Upper lobe of left lung (tissue), 4 donors: Measurements from ENCODE around the gene HIF3A.

Experiments used
- EP300 ChIP-seq, 4 donors: sonication (generic); formaldehyde crosslinking; IDR thresholded peaks; one replicate each; pipeline ENCODE4 v1.5.1; 2017; ENCODE audit warnings: antibody characterized with exemption in 4 of 4, control low read depth in 2 of 4
- POLR2A ChIP-seq, 4 donors: fragments of 450-650 bp; IDR thresholded peaks; one replicate each; pipeline ENCODE4 v1.5.1; 2016 to 2017; ENCODE audit warnings: antibody characterized with exemption in 4 of 4, mild to moderate bottlenecking in 2 of 4
- POLR2AphosphoS5 ChIP-seq, 2 donors: sonication (generic); formaldehyde crosslinking; IDR thresholded peaks; one replicate each; pipeline ENCODE4 v1.5.1; 2017; ENCODE audit warnings: antibody characterized with exemption in 2 of 2
- TF ChIP-seq, protein P1 (sequence below), 6 experiments: fragments of 450-650 bp in 4 of 6; fragments of 200-600 bp in 2 of 6; sonication (generic) in 2 of 6; IDR thresholded peaks; one replicate each; pipeline ENCODE4 v1.5.1; 2016 to 2019; ENCODE audit warnings: antibody characterized with exemption in 6 of 6

DNA sequence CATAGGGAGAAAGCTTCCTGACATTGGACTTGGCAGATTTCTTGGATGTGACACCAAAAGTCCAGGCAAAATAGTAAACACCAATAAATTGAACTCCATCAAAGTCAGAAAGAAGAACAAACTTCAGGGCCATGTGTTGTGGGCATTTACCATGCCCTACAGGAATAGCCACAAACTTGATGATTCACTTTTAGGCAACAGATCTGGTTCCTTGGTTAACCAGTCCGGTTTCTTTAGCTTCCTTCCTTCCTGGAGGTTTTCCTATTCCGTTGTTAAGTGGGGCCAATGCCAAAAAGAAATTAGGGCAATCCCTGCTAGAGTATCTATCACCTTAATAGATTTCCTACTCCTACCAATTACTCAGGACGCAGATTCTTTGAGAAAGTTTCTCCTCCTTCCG is 42.1 kb upstream of the HIF3A start:
- TF ChIP-seq, protein P1, sequence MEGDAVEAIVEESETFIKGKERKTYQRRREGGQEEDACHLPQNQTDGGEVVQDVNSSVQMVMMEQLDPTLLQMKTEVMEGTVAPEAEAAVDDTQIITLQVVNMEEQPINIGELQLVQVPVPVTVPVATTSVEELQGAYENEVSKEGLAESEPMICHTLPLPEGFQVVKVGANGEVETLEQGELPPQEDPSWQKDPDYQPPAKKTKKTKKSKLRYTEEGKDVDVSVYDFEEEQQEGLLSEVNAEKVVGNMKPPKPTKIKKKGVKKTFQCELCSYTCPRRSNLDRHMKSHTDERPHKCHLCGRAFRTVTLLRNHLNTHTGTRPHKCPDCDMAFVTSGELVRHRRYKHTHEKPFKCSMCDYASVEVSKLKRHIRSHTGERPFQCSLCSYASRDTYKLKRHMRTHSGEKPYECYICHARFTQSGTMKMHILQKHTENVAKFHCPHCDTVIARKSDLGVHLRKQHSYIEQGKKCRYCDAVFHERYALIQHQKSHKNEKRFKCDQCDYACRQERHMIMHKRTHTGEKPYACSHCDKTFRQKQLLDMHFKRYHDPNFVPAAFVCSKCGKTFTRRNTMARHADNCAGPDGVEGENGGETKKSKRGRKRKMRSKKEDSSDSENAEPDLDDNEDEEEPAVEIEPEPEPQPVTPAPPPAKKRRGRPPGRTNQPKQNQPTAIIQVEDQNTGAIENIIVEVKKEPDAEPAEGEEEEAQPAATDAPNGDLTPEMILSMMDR (IDR thresholded peaks at IDR 0.05), result no peak
- TF ChIP-seq POLR2AphosphoS5 (IDR thresholded peaks at IDR 0.05) (no peak), POLR2A (IDR thresholded peaks at IDR 0.05) (no peak), EP300 (IDR thresholded peaks at IDR 0.05) (no peak)
